ENCODE measurements around the gene WDR88.
"Not testable (repeated sequence)": the region's sequence is repeated elsewhere in the genome, so short reads cannot be mapped to it uniquely, and the experiment has no call there.

The WDR88 gene

DNA sequence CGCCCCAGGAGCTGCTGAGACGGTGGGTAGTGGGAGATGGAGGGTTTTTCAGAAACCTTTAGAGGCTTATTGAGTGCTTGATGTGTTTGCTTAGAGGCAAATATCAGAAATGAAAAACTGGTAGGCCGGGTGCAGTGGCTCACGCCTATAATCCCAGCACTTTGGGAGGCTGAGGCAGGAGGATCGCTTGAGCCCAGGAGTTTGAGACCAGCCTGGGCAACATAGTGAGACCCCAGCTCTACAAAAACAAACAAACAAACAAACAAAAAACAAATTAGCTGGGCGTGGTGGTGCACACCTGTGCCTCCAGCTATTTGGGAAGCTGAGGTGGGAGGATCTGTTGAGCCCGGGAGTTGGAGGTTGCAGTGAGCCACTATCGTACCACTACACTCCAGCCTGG, 5.2 kb upstream of the WDR88 start:
- not testable (repeated sequence) for DNase-seq (ENCODE audit: low read depth in 2 of 2, low spot score in 1 of 2)

DNA sequence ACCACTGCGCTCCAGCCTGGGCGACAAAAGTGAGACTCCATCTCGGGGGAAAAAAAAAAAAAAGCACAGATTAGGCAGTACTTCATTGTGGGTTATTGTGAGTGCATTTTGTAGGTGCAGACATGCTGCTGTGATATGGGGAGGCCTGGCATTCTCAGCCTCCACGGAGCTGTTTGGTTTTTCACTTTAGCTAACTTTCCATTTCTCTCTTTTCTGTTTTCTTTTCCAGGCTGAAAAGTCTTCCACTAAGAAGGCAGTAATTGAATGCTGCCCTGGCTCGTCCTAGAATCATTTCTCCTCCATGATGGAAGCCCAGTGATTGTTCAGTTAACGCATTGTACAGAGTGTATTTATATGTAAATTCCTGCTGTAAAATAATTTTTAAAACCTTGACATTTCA, 2.0 kb upstream of the WDR88 start:
- DNase-seq (ENCODE audit: low read depth in 2 of 2, low spot score in 1 of 2): no peak

GRCh38 chr19:33130433-33130832, 1.5 kb upstream of the WDR88 start:
- no peak for DNase-seq (ENCODE audit: low read depth in 2 of 2, low spot score in 1 of 2)

DNA sequence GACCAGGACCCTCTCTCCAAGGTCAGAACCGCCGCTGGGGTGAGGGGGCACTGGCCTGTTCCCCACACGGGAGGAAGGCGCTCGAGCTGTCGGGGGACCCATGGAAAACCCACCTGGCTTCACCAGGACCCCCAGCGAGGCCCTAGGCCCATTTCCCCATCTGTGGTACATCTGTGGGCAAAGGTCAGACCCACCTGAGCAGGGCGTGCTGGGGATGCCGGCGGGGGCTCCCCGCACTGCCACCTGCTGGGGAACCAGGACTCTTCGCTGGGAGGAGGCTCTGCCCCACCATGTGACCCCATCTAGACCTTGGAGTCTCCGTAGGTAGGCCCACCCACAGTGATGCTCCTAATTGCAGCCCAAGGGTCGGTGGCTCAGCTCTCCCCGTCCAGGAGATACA, 511 bp downstream of the WDR88 start:
- no peak for DNase-seq (ENCODE audit: low read depth in 2 of 2, low spot score in 1 of 2)

GRCh38 chr19:33133438-33134031, 1.6 kb downstream of the WDR88 start:
- no peak for DNase-seq (ENCODE audit: low read depth in 2 of 2, low spot score in 1 of 2)

- DNase-seq (ENCODE audit: low read depth in 2 of 2, low spot score in 1 of 2): no peak
These were observed 2.7 kb downstream of the WDR88 start for GRCh38 chr19:33134571-33135041.

- DNase-seq (ENCODE audit: low read depth in 2 of 2, low spot score in 1 of 2): no peak
These were observed 7.3 kb downstream of the WDR88 start for GRCh38 chr19:33139165-33139564.

DNA sequence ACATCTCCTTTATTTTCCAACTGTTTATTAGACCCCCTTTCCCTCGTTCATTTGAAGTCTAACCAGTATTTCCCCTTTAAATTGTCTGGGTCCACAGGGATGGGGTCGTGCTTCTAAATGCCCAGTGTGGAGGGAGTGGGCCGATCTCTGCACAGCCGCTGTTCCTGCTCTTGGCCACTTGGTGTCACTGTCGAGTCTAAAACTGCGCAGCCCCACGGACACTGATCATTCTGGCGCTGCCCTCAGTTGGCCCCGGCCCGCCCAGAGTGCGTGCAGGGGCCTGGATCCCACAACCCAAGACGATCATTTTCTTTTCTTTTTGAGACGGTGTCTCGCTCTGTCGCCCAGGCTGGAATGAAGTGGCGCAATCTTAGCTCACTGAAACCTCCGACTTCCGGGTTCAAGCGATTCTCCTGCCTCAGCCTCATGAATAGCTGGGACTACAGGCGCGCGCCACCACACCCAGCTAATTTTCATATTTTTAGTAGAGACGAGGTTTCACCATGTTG, 12.0 kb downstream of the WDR88 start:
- DNase-seq (ENCODE audit: low read depth in 2 of 2, low spot score in 1 of 2): peak; percentile 24 to 31

DNA sequence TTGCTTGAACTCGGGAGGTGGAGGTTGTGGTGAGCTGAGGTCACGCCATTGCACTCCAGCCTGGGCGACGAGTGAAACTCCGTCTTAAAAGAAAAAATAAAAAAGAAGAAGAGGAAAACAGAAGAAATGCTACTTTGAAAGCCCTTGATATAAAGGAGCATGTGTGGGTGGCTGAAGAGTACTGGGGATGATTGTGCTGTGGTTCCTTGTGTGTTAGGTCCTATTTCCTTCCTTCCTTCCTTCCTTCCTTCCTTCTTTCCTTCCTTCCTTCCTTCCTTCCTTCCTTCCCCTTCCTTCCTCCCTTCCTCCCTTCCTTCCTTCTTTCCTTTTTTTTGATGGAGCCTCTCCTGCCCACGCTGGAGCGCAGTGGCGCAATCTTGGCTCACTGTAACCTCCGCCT, 14.3 kb downstream of the WDR88 start:
- no peak for DNase-seq (ENCODE audit: low read depth in 2 of 2, low spot score in 1 of 2)

- no peak for DNase-seq (ENCODE audit: low read depth in 2 of 2, low spot score in 1 of 2)
These were observed 15.6 kb downstream of the WDR88 start for GRCh38 chr19:33147538-33147937.

DNA sequence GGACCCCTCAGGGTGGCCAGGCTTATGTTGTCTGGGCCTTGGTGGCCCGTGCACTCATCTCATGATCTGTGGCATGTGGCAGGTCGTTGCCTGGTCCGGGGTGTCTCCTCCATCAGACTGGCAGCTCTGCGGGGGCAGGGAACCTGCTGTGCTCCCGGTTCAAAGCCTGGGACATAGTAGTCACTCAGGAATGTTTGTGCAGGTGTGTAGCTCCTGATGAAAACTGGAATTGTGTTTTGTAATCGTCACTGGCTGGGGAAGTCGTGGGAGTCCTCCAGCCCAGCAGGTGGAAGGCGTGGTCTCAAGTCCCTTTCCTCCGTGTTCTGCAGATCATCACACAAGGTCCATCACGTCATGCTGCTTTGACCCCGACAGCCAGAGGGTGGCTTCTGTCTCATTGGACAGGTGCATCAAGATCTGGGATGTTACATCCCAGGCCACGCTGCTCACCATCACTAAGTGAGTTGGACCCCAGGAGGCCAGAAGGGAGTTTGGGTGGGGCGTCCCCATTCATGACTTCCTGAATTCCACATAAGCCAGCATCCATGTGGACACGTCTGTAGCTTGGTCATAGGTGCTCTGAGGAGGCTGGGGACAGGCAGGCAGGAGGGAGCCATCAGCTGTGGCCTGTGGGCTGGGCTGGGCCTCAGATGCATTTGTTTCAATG, 19.1 kb downstream of the WDR88 start:
- no peak for DNase-seq (ENCODE audit: low read depth in 2 of 2, low spot score in 1 of 2)

DNA sequence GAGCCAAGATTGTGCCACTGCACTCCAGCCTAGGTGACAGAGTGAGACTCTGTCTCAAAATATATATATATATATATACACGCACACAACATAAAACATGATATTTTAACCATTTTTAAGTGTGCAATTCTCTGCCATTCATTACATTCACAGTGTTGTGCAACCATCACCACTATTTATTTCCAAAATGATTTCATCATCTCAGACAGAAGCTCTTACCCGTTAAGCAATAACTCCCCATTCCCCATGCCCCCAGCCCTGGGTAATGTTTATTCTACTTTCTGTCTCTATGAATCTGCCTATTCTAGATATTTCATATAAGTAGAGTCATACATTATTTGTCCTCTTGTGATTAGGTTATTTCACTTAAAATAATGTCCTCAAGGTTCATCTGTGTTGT, 20.3 kb downstream of the WDR88 start:
- no peak for DNase-seq (ENCODE audit: low read depth in 2 of 2, low spot score in 1 of 2)

- not testable (repeated sequence) for DNase-seq (ENCODE audit: low read depth in 2 of 2, low spot score in 1 of 2)
These were observed 20.7 kb downstream of the WDR88 start for GRCh38 chr19:33152625-33153024.

DNA sequence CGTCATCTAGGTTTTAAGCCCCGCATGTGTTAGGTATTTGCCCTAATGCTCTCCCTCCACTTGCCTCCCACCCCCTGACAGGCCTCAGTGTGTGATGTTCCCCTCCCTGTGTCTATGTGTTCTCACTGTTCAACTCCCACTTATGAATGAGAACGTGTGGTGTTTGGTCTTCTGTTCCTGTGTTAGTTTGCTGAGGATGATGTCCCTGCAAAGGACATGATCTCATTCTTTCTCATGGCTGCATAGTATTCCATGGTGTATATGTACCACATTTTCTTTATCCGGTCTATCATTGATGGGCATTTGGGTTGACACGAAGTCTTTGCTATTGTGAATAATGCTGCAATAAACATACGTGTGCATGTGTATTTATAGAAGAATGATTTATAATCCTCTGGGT, 22.4 kb downstream of the WDR88 start:
- not testable (repeated sequence) for DNase-seq (ENCODE audit: low read depth in 2 of 2, low spot score in 1 of 2)

- DNase-seq (ENCODE audit: low read depth in 2 of 2, low spot score in 1 of 2): no peak
These were observed 24.4 kb downstream of the WDR88 start for GRCh38 chr19:33156334-33156733.

- no peak for DNase-seq (ENCODE audit: low read depth in 2 of 2, low spot score in 1 of 2)
These were observed 26.0 kb downstream of the WDR88 start for GRCh38 chr19:33157906-33158305.

DNA sequence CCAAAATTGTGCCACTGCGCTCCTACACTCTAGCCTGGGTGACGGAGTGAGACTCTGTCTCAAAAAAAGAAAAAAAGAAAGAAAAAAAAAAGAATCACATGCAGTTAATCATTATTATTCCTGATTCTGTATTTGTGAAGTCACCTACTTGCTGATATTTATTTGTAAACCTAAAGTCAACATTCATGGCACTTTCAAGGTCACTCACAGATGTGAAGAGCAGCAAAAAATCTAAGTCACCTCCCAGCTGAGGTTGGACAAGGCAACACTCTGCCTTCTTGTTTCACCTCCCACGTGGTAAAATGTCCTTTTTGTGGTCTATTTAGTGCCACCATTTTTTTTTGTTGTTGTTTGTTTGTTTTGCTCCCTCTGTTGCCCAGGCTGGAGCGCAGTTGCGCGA, 26.5 kb downstream of the WDR88 start:
- DNase-seq (ENCODE audit: low read depth in 2 of 2, low spot score in 1 of 2): no peak

DNA sequence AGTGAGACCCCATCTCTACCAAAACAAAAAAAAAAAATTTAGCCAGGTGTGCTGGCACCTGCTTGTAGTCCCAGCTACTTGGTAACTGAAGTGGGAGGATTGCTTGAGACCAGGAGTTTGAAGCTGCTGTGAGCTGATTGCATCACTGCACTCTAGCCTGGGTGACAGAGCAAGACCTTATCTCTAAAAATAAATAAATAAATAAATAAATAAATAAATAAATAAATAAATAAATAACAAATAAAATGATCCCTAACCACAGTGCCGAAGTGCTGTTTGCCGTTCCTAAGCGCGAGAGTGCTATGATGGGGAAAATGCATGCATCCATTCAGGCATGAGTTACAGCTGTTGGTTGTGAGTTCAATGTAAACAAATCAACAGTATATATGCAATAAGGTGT, 27.2 kb downstream of the WDR88 start:
- DNase-seq (ENCODE audit: low read depth in 2 of 2, low spot score in 1 of 2): no peak

DNA sequence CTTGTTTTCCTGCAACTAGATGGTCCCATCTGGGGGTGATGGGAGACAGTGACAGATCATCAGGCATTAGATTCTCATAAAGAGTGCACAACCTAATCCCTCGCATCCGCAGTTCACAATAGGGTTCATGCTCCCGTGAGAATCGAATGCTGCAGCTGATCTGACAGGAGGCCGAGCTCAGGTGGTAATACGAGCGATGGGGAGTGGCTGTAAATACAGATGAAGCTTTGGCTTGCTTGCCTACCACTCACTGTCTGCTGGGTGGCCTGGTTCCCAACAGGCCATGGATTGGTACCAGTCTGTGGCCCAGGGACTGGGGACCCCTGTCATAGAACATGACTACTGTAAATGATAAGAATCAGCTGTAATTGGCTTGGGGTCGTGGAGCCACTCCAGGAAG, 28.0 kb downstream of the WDR88 start:
- no peak for DNase-seq (ENCODE audit: low read depth in 2 of 2, low spot score in 1 of 2)

DNA sequence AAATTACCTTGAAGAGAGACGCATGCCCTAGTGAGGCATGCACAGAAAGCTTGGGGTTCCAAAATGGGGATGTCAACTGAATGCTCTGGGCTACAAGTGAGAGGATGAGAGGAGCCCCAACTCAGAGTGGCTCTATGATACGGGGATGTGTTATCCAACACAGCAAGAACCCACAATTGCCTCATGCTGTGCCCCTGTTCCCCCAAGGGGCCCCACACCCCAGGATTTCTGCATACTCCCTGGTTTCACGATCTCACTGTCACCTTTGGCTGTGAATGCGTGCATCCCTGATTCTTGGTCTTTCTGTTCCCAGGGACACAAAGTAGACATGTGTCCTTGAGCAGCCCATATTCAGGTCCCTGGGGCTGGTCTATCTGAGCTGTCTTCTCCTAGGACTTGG, 29.3 kb downstream of the WDR88 start:
- no peak for DNase-seq (ENCODE audit: low read depth in 2 of 2, low spot score in 1 of 2)

- no peak for DNase-seq (ENCODE audit: low read depth in 2 of 2, low spot score in 1 of 2)
These were observed 31.6 kb downstream of the WDR88 start for GRCh38 chr19:33163481-33163880.

DNA sequence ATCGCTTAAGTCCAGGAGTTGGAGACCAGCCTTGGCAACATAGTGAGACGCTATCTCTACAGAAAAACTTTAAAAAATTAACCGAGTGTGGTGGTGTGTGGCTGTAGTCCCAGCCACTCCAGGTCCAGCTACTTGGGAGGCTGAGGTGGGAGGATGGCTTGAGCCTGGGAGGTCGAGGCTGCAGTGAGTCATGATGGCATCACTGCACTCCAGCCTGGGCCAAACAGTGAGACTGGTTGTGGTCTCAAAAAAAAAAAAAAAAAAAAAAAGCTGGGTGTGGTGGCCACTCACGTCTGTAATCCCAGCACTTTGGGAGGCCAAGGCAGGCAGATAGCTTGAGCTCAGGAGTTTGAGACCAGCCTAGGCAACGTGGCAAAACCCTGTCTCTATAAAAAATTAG, 34.1 kb downstream of the WDR88 start:
- DNase-seq (ENCODE audit: low read depth in 2 of 2, low spot score in 1 of 2): not testable (repeated sequence)

DNA sequence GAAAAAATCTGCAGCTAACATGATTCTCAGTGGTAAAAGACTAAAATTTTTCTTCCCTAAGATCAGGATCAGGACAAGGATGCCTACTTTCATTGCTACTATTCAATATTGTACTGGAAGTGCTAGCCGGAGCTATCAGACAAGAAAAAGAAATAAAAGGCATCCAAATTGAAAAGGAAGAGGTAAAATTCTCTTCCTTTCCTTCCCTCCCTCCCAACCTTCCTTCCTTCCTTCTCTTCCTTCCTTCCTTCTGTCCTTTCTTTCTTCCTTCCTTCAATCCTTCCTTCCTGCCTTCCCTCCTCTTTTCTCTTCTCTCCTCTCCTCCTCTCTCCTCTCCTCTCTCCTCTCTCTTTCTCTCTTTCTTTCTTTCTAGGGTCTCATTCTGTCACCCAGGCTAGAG, 35.5 kb downstream of the WDR88 start:
- DNase-seq (ENCODE audit: low read depth in 2 of 2, low spot score in 1 of 2): no peak
